Adrenal gland (tissue), 12 donors: ENCODE measurements around the gene NDUFB8. TPM values are rescaled to one million over a fixed set of nuclear protein-coding genes. Genes with fewer than 3 reads are reported as not detected.

Source experiments
- DNase-seq, 7 donors: peaks; one replicate each; pipeline ENCODE4 v3.0.0-alpha.2; 2019 to 2020
- H3K27ac ChIP-seq, 5 donors: fragments of 200-600 bp; sonication (generic) in 4 of 5; 1 replicate in 3 of 5; 2 replicates in 2 of 5; pipeline versions ENCODE4 v1.5.1 to v1.8.0; 2016 to 2020; ENCODE audit warnings: mild to moderate bottlenecking in 1 of 5
- H3K27me3 ChIP-seq: fragments of 200-600 bp; 2 replicates; pipeline ENCODE4 v1.8.0; 2021
- H3K36me3 ChIP-seq, 2 donors: fragments of 200-600 bp; replicated peaks in 1 of 2; 1 replicate in 1 of 2; 2 replicates in 1 of 2; pipeline versions ENCODE4 v1.5.1 to v1.8.0; 2018 to 2022
- H3K4me1 ChIP-seq, 2 donors: fragments of 200-600 bp; replicated peaks in 1 of 2; 1 replicate in 1 of 2; 2 replicates in 1 of 2; pipeline versions ENCODE4 v1.5.1 to v1.8.0; 2018 to 2021
- H3K4me3 ChIP-seq, 4 donors: fragments of 200-600 bp; sonication (generic) in 3 of 4; one replicate each; pipeline ENCODE4 v1.5.1; 2016 to 2018
- H3K9me3 ChIP-seq, 3 donors: fragments of 200-600 bp; sonication (generic) in 1 of 3; replicated peaks in 1 of 3; 1 replicate in 2 of 3; 2 replicates in 1 of 3; pipeline versions ENCODE4 v1.5.1 to v1.8.0; 2016 to 2021
- CTCF ChIP-seq, 6 experiments: fragments of 450-650 bp in 4 of 6; fragments of 200-600 bp in 2 of 6; sonication (generic) in 1 of 6; IDR thresholded peaks; 1 replicate in 5 of 6; 2 replicates in 1 of 6; pipeline versions ENCODE4 v1.5.1 to v1.8.0; 2016 to 2021; ENCODE audit warnings: antibody characterized with exemption in 6 of 6, mild to moderate bottlenecking in 2 of 6, moderate library complexity in 1 of 6
- POLR2A ChIP-seq, 2 donors: fragments of 450-650 bp; IDR thresholded peaks; one replicate each; pipeline ENCODE4 v1.6.1; 2017; ENCODE audit warnings: antibody characterized with exemption in 2 of 2, mild to moderate bottlenecking in 2 of 2, moderate library complexity in 1 of 2
- WGBS, 4 donors: extraction: QIAGEN DNeasy Blood & Tissue Kit in 2 of 4; methylation state at CpG; one replicate each; pipeline versions ENCODE4 v1.1.5 to v1.1.7; 2013 to 2017; 5-methylcytosine and 5-hydroxymethylcytosine counted together
- intact Hi-C, 2 donors: fragments of 100-400 bp; cut with DNase I; formaldehyde crosslinking; loops; one replicate each; pipeline versions ENCODE4 v1.14.1 to v1.15.0; 2022 to 2023
- polyA plus RNA-seq, 3 donors: library from polyadenylated mRNA; stranded (reverse); fragments of 200-250 nt in 2 of 3; fragments of 350-450 nt in 1 of 3; fragmentation: Illumina TruSeq in 1 of 3; extraction: RNeasy Lipid Tissue Mini Kit (QIAGEN cat#74804) in 1 of 3; gene quantifications; one replicate each; pipeline ENCODE4 v1.2.3, GENCODE V29; 2013 to 2014
- total RNA-seq, 9 donors: library from RNA; depleted of rRNA in 4 of 9; stranded (reverse); fragments of >200 nt in 4 of 9; fragments of 120-200 nt in 1 of 9; fragmentation: NEBNext Ultra II Directional in 1 of 9; extraction: Animal tissue kit (Norgen Biotek cat#: 25700) in 1 of 9; gene quantifications; one replicate each; pipeline versions ENCODE4 v1.1.0 to v1.2.4, GENCODE V29; 2013 to 2023
- donor health status: healthy with polysubstance abuse.
- donor health status: Bipolar disorder and iron deficiency.
- donor health status: DM: yes; HTN: yes; CAD: no.
- donor health status: DM: no; HTN: no; CAD: no.
- donor health status: DM: no; HTN: no; CAD: no.
- donor health status: DM: yes; HTN: yes; CAD: no.

Gene NDUFB8
- total and polyA plus RNA-seq, 12 donors = 181 to 689 (median 222) TPM

GRCh38 chr10:100566561-100566960 is 36.9 kb upstream of the NDUFB8 start:
- intact Hi-C loops = loop anchor here (5.0 to 10.0 kb wide), 2 partner anchors 176 to 308 kb away; no protein-coding TSS in a partner anchor
- H3K4me1 ChIP-seq = peaks cover 5 to 6% of the 10 kb centered on the region in 2 donors
- H3K36me3 ChIP-seq = no peaks in the 10 kb centered on the region
- no peak overlapping the region for H3K4me3 ChIP-seq
- no peak overlapping the region for H3K27ac ChIP-seq
- peaks cover 36% of the 10 kb centered on the region for H3K27me3 ChIP-seq
- no peak for DNase-seq
- H3K9me3 ChIP-seq = no peaks in the 10 kb centered on the region
- WGBS, 4 donors = 56 to 77% (median 65%) methylated on average over 3 of the region's 3 CpGs
- TF ChIP-seq POLR2A (IDR thresholded peaks at IDR 0.05) (no peak), CTCF (IDR thresholded peaks at IDR 0.05) (no peak)

GRCh38 chr10:100565206-100565985 is 35.7 kb upstream of the NDUFB8 start:
- Histone ChIP-seq H3K4me1 (peaks cover 5 to 6% of the 10 kb centered on the region in 2 donors), H3K36me3 (no peaks in the 10 kb centered on the region), H3K27ac (no peak overlapping the region), H3K27me3 (peaks cover 36% of the 10 kb centered on the region), H3K4me3 (no peak overlapping the region), H3K9me3 (no peaks in the 10 kb centered on the region)
- DNase-seq = no peak
- intact Hi-C loops = loop anchor here (5.0 to 10.0 kb wide), 2 partner anchors 177 to 309 kb away; no protein-coding TSS in a partner anchor
- no peak for TF ChIP-seq CTCF (IDR thresholded peaks at IDR 0.05)
- 55 to 68% (median 64%) methylated on average over 8 to 9 of the region's 9 CpGs for WGBS, 4 donors

GRCh38 chr10:100562008-100562672 is 32.5 kb upstream of the NDUFB8 start:
- TF ChIP-seq CTCF (IDR thresholded peaks at IDR 0.05) = peak; percentile 88 to 99 (median 95)
- TF ChIP-seq POLR2A (IDR thresholded peaks at IDR 0.05) = no peak
- WGBS, 4 donors = 5 to 10% (median 6%) methylated on average over 12 to 62 of the region's 62 CpGs
- Histone ChIP-seq H3K27me3 (peaks cover 18% of the 10 kb centered on the region), H3K4me3 (no peak overlapping the region), H3K9me3 (no peaks in the 10 kb centered on the region), H3K36me3 (no peaks in the 10 kb centered on the region), H3K4me1 (peaks cover 5 to 6% of the 10 kb centered on the region in 2 donors), H3K27ac (no peak overlapping the region)
- intact Hi-C loops = loop anchor here (2.0 to 10.0 kb wide), 3 partner anchors 180 to 315 kb away; no protein-coding TSS in a partner anchor
- peak; percentile 75 to 85 (median 78) for DNase-seq

- Histone ChIP-seq H3K27me3 (peaks cover 18% of the 10 kb centered on the region), H3K9me3 (no peaks in the 10 kb centered on the region), H3K36me3 (no peaks in the 10 kb centered on the region), H3K4me3 (no peak overlapping the region), H3K27ac (no peak overlapping the region), H3K4me1 (peaks cover 5 to 6% of the 10 kb centered on the region in 2 donors)
- TF ChIP-seq POLR2A (IDR thresholded peaks at IDR 0.05) (no peak), CTCF (IDR thresholded peaks at IDR 0.05) (no peak)
- WGBS, 4 donors = 50 to 69% (median 58%) methylated on average over 2 of the region's 2 CpGs
- intact Hi-C loops = loop anchor here in 1 of 2 donors (5.0 to 10.0 kb wide), 2 partner anchors 181 to 314 kb away; no protein-coding TSS in a partner anchor
- no peak for DNase-seq
Measured at GRCh38 chr10:100561005-100561404, 31.3 kb upstream of the NDUFB8 start.
